Liver (tissue), 9 donors: ENCODE results near the gene ZG16B. TPM values are rescaled to one million over a fixed set of nuclear protein-coding genes. Genes with fewer than 3 reads are reported as not detected.

Experiments
- DNase-seq: peaks from one replicate; pipeline ENCODE4 v3.0.0-alpha.2; 2017; ENCODE audit warnings: low spot score
- H3K27ac ChIP-seq, 2 donors: one replicate each; pipeline ENCODE4 v1.7.0; 2013; ENCODE audit warnings: inconsistent platforms in 2 of 2, low read length in 2 of 2, control low read depth in 1 of 2, low read depth in 1 of 2, mild to moderate bottlenecking in 1 of 2
- H3K27me3 ChIP-seq, 4 donors: one replicate each; pipeline versions ENCODE4 v1.6.1 to v1.7.0; 2013; ENCODE audit warnings: low read length in 3 of 4, inconsistent platforms in 1 of 4, mild to moderate bottlenecking in 1 of 4, moderate library complexity in 1 of 4; ENCODE audit not compliant: control insufficient read depth in 4 of 4, insufficient read depth in 4 of 4
- H3K36me3 ChIP-seq, 4 donors: one replicate each; pipeline versions ENCODE4 v1.6.1 to v1.7.0; 2013; ENCODE audit warnings: low read length in 3 of 4, mild to moderate bottlenecking in 3 of 4, low read depth in 1 of 4, moderate library complexity in 1 of 4; ENCODE audit not compliant: control insufficient read depth in 4 of 4, insufficient read depth in 3 of 4
- H3K4me1 ChIP-seq, 4 donors: one replicate each; pipeline versions ENCODE4 v1.6.1 to v1.7.0; 2013; ENCODE audit warnings: low read length in 3 of 4, mild to moderate bottlenecking in 3 of 4, moderate library complexity in 1 of 4; ENCODE audit not compliant: control insufficient read depth in 4 of 4, insufficient read depth in 4 of 4
- H3K4me3 ChIP-seq, 3 donors: one replicate each; pipeline versions ENCODE4 v1.6.1 to v1.7.0; 2013; ENCODE audit warnings: low read length in 3 of 3, control low read depth in 1 of 3, low read depth in 1 of 3, mild to moderate bottlenecking in 1 of 3
- H3K9ac ChIP-seq, 2 donors: one replicate each; pipeline ENCODE4 v1.7.0; 2013; ENCODE audit warnings: low read length in 2 of 2, mild to moderate bottlenecking in 2 of 2, moderate library complexity in 2 of 2, control low read depth in 1 of 2, low read depth in 1 of 2
- H3K9me3 ChIP-seq, 4 donors: one replicate each; pipeline versions ENCODE4 v1.6.1 to v1.7.0; 2013; ENCODE audit warnings: low read length in 3 of 4; ENCODE audit not compliant: control insufficient read depth in 4 of 4
- ATF3 ChIP-seq: IDR thresholded peaks from 2 replicates; pipeline ENCODE4 v1.6.1; 2016; ENCODE audit warnings: antibody characterized with exemption
- EGR1 ChIP-seq, 2 donors: IDR thresholded peaks; 2 replicates each; pipeline ENCODE4 v1.6.1; 2016 to 2018; ENCODE audit warnings: antibody characterized with exemption in 2 of 2, low read depth in 2 of 2
- FOXA1 ChIP-seq: IDR thresholded peaks from 2 replicates; pipeline ENCODE4 v1.6.1; 2016; ENCODE audit warnings: antibody characterized with exemption
- GABPA ChIP-seq, 2 donors: IDR thresholded peaks in 1 of 2; conservative IDR thresholded peaks in 1 of 2; 2 replicates each; pipeline ENCODE4 v1.6.1; 2016; ENCODE audit warnings: antibody characterized with exemption in 2 of 2, mild to moderate bottlenecking in 1 of 2, moderate library complexity in 1 of 2
- HNF4G ChIP-seq: IDR thresholded peaks from 2 replicates; pipeline ENCODE4 v1.6.1; 2016; ENCODE audit warnings: antibody characterized with exemption
- JUND ChIP-seq, 2 donors: IDR thresholded peaks; 2 replicates each; pipeline ENCODE4 v1.6.1; 2016; ENCODE audit warnings: antibody characterized with exemption in 2 of 2
- NR2F2 ChIP-seq: IDR thresholded peaks from 2 replicates; pipeline ENCODE4 v1.6.1; 2016; ENCODE audit warnings: antibody characterized with exemption
- RXRA ChIP-seq, 2 donors: IDR thresholded peaks; 2 replicates each; pipeline ENCODE4 v1.6.1; 2017 to 2018; ENCODE audit warnings: antibody characterized with exemption in 2 of 2, mild to moderate bottlenecking in 1 of 2
- YY1 ChIP-seq: IDR thresholded peaks from 2 replicates; pipeline ENCODE4 v1.6.1; 2016; ENCODE audit warnings: antibody characterized with exemption, mild to moderate bottlenecking
- ZBTB33 ChIP-seq: IDR thresholded peaks from 2 replicates; pipeline ENCODE4 v1.6.1; 2016; ENCODE audit warnings: antibody characterized with exemption
- WGBS: extraction: QIAGEN DNeasy Blood & Tissue Kit; methylation state at CpG from one replicate; pipeline ENCODE4 v1.1.7; 2013; 5-methylcytosine and 5-hydroxymethylcytosine counted together
- polyA plus RNA-seq, 2 donors: library from polyadenylated mRNA; stranded (reverse) in 1 of 2; unstranded in 1 of 2; fragments of 200-250 nt in 1 of 2; fragments of >200 nt in 1 of 2; fragmentation: Nextera tagmentation in 1 of 2; extraction: Ambion mirVana in 1 of 2; gene quantifications; one replicate each; pipeline versions ENCODE4 v1.2.1 to v1.2.3, GENCODE V29; 2013 to 2015
- total RNA-seq, 2 donors: library from RNA; depleted of rRNA; stranded (reverse); fragments of >200 nt; gene quantifications; one replicate each; pipeline ENCODE4 v1.2.3, GENCODE V29; 2014
- TF ChIP-seq, protein P1 (sequence below): IDR thresholded peaks from 2 replicates; pipeline ENCODE4 v1.6.1; 2016; ENCODE audit warnings: antibody characterized with exemption
- TF ChIP-seq, protein P2 (sequence below): IDR thresholded peaks from 2 replicates; pipeline ENCODE4 v1.6.1; 2016; ENCODE audit warnings: antibody characterized with exemption, mild to moderate bottlenecking
- TF ChIP-seq, protein P3 (sequence below): fragments of 150-350 bp; IDR thresholded peaks from 2 replicates; pipeline ENCODE4 v1.5.1; 2017; ENCODE audit warnings: improper control_type of control experiment, low read depth, low read length; ENCODE audit not compliant: missing input control
- donor health status: healthy.
- donor health status: healthy.
- donor health status: healthy.
- donor health status: healthy.
- donor health status: healthy.

Gene ZG16B
- total and polyA plus RNA-seq, 4 donors = 0.24 to 0.79 (median 0.43) TPM

DNA sequence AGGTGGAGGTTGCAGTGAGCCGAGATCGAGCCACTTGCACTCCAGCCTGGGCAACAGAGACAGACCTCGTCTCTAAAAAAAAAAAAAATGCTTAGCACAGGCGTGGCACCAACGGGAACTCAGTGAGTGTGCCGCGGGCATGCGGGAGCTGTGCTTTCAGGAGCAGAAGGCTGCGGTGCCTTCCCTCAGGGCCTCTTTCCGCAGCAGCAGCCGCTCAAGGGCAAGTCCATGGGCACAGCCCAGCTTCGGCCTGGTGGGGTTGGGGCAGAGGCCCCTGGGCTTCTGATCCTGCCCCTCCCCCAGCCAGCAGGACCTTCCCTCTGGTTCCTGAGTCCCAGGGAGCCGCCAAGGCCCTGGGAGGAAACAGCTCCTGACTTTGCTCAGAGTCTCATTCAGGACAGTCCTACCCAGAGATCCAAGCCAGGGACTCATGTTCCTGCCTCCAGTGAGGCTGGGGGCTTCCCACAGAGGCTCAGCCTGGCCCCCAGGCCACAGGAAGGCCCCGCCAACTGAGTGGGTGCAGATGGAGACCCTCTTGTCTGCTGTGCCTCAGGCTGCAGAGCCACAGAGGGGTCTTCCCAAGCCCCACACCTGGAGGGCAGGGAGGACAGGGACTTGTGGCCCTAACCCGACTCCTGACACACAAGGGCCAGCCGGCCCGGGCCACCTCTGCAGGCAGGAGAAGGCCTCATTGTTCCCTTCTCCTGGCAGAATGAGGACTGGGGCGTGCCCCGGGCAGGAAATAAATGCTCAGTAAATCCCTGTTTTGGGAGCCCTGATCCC is 3.3 kb upstream of the ZG16B start:
- TF ChIP-seq JUND (IDR thresholded peaks at IDR 0.05) (no peak), ATF3 (no peak)
- DNase-seq = no peak
- WGBS = 71% methylated on average over 19 of the region's 19 CpGs
- Histone ChIP-seq H3K36me3 (no peaks in the 10 kb centered on the region), H3K27me3 (peaks cover 0 to 2% (median under 1%) of the 10 kb centered on the region in 4 donors), H3K9me3 (no peaks in the 10 kb centered on the region), H3K9ac (no peak overlapping the region), H3K27ac (no peak overlapping the region), H3K4me1 (no peaks in the 10 kb centered on the region), H3K4me3 (no peak overlapping the region)

GRCh38 chr16:2827374-2827791 is 2.7 kb upstream of the ZG16B start:
- WGBS = 77% methylated on average over 15 of the region's 15 CpGs
- no peak overlapping the region for H3K9ac ChIP-seq
- H3K4me3 ChIP-seq = no peak overlapping the region
- DNase-seq = no peak
- no peak for TF ChIP-seq NR2F2
- TF ChIP-seq, protein P1, sequence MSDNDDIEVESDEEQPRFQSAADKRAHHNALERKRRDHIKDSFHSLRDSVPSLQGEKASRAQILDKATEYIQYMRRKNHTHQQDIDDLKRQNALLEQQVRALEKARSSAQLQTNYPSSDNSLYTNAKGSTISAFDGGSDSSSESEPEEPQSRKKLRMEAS = no peak
- TF ChIP-seq, protein P2, sequence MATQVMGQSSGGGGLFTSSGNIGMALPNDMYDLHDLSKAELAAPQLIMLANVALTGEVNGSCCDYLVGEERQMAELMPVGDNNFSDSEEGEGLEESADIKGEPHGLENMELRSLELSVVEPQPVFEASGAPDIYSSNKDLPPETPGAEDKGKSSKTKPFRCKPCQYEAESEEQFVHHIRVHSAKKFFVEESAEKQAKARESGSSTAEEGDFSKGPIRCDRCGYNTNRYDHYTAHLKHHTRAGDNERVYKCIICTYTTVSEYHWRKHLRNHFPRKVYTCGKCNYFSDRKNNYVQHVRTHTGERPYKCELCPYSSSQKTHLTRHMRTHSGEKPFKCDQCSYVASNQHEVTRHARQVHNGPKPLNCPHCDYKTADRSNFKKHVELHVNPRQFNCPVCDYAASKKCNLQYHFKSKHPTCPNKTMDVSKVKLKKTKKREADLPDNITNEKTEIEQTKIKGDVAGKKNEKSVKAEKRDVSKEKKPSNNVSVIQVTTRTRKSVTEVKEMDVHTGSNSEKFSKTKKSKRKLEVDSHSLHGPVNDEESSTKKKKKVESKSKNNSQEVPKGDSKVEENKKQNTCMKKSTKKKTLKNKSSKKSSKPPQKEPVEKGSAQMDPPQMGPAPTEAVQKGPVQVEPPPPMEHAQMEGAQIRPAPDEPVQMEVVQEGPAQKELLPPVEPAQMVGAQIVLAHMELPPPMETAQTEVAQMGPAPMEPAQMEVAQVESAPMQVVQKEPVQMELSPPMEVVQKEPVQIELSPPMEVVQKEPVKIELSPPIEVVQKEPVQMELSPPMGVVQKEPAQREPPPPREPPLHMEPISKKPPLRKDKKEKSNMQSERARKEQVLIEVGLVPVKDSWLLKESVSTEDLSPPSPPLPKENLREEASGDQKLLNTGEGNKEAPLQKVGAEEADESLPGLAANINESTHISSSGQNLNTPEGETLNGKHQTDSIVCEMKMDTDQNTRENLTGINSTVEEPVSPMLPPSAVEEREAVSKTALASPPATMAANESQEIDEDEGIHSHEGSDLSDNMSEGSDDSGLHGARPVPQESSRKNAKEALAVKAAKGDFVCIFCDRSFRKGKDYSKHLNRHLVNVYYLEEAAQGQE = no peak
- TF ChIP-seq, protein P3, sequence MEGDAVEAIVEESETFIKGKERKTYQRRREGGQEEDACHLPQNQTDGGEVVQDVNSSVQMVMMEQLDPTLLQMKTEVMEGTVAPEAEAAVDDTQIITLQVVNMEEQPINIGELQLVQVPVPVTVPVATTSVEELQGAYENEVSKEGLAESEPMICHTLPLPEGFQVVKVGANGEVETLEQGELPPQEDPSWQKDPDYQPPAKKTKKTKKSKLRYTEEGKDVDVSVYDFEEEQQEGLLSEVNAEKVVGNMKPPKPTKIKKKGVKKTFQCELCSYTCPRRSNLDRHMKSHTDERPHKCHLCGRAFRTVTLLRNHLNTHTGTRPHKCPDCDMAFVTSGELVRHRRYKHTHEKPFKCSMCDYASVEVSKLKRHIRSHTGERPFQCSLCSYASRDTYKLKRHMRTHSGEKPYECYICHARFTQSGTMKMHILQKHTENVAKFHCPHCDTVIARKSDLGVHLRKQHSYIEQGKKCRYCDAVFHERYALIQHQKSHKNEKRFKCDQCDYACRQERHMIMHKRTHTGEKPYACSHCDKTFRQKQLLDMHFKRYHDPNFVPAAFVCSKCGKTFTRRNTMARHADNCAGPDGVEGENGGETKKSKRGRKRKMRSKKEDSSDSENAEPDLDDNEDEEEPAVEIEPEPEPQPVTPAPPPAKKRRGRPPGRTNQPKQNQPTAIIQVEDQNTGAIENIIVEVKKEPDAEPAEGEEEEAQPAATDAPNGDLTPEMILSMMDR = no peak
- no peak for TF ChIP-seq EGR1 (IDR thresholded peaks at IDR 0.05; ENCODE audit: low read depth in 2 of 2)
- TF ChIP-seq FOXA1 = no peak
- TF ChIP-seq ATF3 = no peak
- no peak overlapping the region for H3K27ac ChIP-seq
- peaks cover 0 to 2% (median 0%) of the 10 kb centered on the region in 4 donors for H3K27me3 ChIP-seq
- no peaks in the 10 kb centered on the region for H3K4me1 ChIP-seq
- H3K9me3 ChIP-seq = no peaks in the 10 kb centered on the region
- H3K36me3 ChIP-seq = no peaks in the 10 kb centered on the region

GRCh38 chr16:2827831-2828520 is 2.1 kb upstream of the ZG16B start:
- Histone ChIP-seq H3K4me3 (no peak overlapping the region), H3K27me3 (peaks cover 0 to 2% (median 0%) of the 10 kb centered on the region in 4 donors), H3K9me3 (no peaks in the 10 kb centered on the region), H3K4me1 (no peaks in the 10 kb centered on the region), H3K27ac (no peak overlapping the region), H3K9ac (no peak overlapping the region), H3K36me3 (no peaks in the 10 kb centered on the region)
- 77% methylated on average over 14 of the region's 14 CpGs for WGBS
- no peak for DNase-seq
- TF ChIP-seq HNF4G (no peak), GABPA (IDR thresholded peaks at IDR 0.05 in 1 of 2, conservative IDR thresholded peaks at IDR 0.05 in 1 of 2) (no peak), ZBTB33 (no peak), YY1 (no peak), NR2F2 (no peak), RXRA (IDR thresholded peaks at IDR 0.05) (no peak)
- TF ChIP-seq, protein P1 = no peak
- TF ChIP-seq, protein P3 = no peak
